SU-DHL-6 (cell line): ENCODE results near the gene ATOSB.

Source experiments
- H2AFZ ChIP-seq: fragments of 200-600 bp; sonication (generic); 2 replicates; pipeline ENCODE4 v1.6.1; 2014; ENCODE audit warnings: low read depth, mild to moderate bottlenecking, moderate library complexity, mixed read lengths, antibody characterized with exemption, low read length; ENCODE audit not compliant: severe bottlenecking
- H3F3A ChIP-seq: fragments of 200-600 bp; shearing (Covaris generic); 2 replicates; pipeline ENCODE4 v1.6.0; 2016; ENCODE audit warnings: antibody characterized with exemption, mild to moderate bottlenecking; ENCODE audit not compliant: insufficient read depth
- H3K27ac ChIP-seq: fragments of 200-600 bp; sonication (generic); 2 replicates; pipeline ENCODE4 v1.5.1; 2016; ENCODE audit warnings: low read depth, mild to moderate bottlenecking, low read length, moderate library complexity, mixed read lengths
- H3K27me3 ChIP-seq: fragments of 200-600 bp; sonication (generic), shearing (Covaris generic); 2 replicates; pipeline ENCODE4 v1.6.0; 2014; ENCODE audit warnings: mild to moderate bottlenecking, low read length
- H3K36me3 ChIP-seq: fragments of 200-600 bp; sonication (generic); 2 replicates; pipeline ENCODE4 v1.6.1; 2014; ENCODE audit warnings: mild to moderate bottlenecking, low read length, mixed read lengths
- H3K4me2 ChIP-seq: fragments of 300-600, 200-600 bp; shearing (Covaris generic), sonication (generic); 2 replicates; pipeline ENCODE4 v1.6.0; 2014; ENCODE audit warnings: low read length, low read depth, mild to moderate bottlenecking; ENCODE audit not compliant: poor library complexity, severe bottlenecking
- H3K4me3 ChIP-seq: fragments of 200-600 bp; sonication (generic); 2 replicates; pipeline ENCODE4 v1.5.1; 2014; ENCODE audit warnings: antibody characterized with exemption, low read length, mild to moderate bottlenecking, mixed read lengths; ENCODE audit not compliant: insufficient read depth, poor library complexity, severe bottlenecking
- H3K79me2 ChIP-seq: fragments of 200-600 bp; sonication (generic); 2 replicates; pipeline ENCODE4 v1.6.1; 2014; ENCODE audit warnings: mild to moderate bottlenecking, low read length, moderate library complexity; ENCODE audit not compliant: insufficient read depth
- H3K9ac ChIP-seq: fragments of 200-600 bp; sonication (generic); 2 replicates; pipeline ENCODE4 v1.7.0; 2014; ENCODE audit warnings: mild to moderate bottlenecking, low read length
- H3K9me2 ChIP-seq: fragments of 200-600 bp; sonication (generic); replicated peaks from 2 replicates; pipeline ENCODE4 v1.6.1; 2014; ENCODE audit warnings: low read length; ENCODE audit not compliant: insufficient read depth
- H3K9me3 ChIP-seq: fragments of 200-600 bp; sonication (generic); 2 replicates; pipeline ENCODE4 v1.6.1; 2014; ENCODE audit warnings: low read length, mixed read lengths; ENCODE audit not compliant: insufficient read depth
- H4K20me1 ChIP-seq: fragments of 200-600 bp; sonication (generic); 2 replicates; pipeline ENCODE4 v1.6.1; 2014; ENCODE audit warnings: low read depth, mild to moderate bottlenecking, antibody characterized with exemption, low read length, moderate library complexity, mixed read lengths
- EZH2phosphoT487 ChIP-seq: fragments of 200-600 bp; sonication (generic), shearing (Covaris generic); conservative IDR thresholded peaks from 2 replicates; pipeline ENCODE4 v1.6.1; 2018; ENCODE audit warnings: mild to moderate bottlenecking, antibody characterized with exemption, low read length, moderate library complexity, mixed read lengths
- TF ChIP-seq, protein P1 (sequence below): fragments of 200-600 bp; sonication (generic); IDR thresholded peaks from one replicate; pipeline ENCODE4 v1.5.1; 2017; ENCODE audit warnings: antibody characterized with exemption, mild to moderate bottlenecking, low read length, moderate library complexity; ENCODE audit not compliant: insufficient read depth, poor library complexity, severe bottlenecking

Gene ATOSB

GRCh38 chr9:35107297-35108290 lies 8.1 kb downstream of the ATOSB start:
- Histone ChIP-seq H4K20me1 (no peaks in the 10 kb centered on the region), H3K4me2 (no peak overlapping the region), H3K9me3 (no peaks in the 10 kb centered on the region), H3K27me3 (no peaks in the 10 kb centered on the region), H3K36me3 (no peaks in the 10 kb centered on the region), H3K4me3 (no peak overlapping the region), H3K9ac (no peak overlapping the region), H3K79me2 (peaks cover 3% of the 10 kb centered on the region), H3K9me2 (no peaks in the 10 kb centered on the region), H3F3A (no peaks in the 10 kb centered on the region), H3K27ac (no peak overlapping the region), H2AFZ (no peak overlapping the region)
- TF ChIP-seq, protein P1, sequence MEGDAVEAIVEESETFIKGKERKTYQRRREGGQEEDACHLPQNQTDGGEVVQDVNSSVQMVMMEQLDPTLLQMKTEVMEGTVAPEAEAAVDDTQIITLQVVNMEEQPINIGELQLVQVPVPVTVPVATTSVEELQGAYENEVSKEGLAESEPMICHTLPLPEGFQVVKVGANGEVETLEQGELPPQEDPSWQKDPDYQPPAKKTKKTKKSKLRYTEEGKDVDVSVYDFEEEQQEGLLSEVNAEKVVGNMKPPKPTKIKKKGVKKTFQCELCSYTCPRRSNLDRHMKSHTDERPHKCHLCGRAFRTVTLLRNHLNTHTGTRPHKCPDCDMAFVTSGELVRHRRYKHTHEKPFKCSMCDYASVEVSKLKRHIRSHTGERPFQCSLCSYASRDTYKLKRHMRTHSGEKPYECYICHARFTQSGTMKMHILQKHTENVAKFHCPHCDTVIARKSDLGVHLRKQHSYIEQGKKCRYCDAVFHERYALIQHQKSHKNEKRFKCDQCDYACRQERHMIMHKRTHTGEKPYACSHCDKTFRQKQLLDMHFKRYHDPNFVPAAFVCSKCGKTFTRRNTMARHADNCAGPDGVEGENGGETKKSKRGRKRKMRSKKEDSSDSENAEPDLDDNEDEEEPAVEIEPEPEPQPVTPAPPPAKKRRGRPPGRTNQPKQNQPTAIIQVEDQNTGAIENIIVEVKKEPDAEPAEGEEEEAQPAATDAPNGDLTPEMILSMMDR = no peak
- no peak for TF ChIP-seq EZH2phosphoT487

DNA sequence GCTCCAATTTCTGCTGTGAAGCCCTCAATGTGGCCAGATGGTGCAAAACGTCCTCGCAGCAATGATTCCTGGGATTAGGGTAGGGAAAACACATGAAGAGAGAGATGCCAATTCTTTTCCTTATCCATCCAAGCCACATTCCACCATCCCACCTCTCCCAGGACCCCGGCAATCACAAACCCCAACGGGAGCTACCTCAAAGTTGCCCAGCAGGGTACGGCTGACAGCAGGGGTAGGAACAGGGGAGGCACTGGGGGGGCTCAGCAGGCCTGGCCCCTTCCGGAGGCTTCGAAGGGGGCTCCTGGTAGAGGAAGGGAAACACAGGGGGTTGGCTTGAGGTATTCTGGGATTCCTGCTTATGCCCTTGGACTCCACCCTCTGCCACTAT lies 9.3 kb downstream of the ATOSB start:
- no peak overlapping the region for H2AFZ ChIP-seq
- no peaks in the 10 kb centered on the region for H3K9me2 ChIP-seq
- no peak for TF ChIP-seq EZH2phosphoT487
- TF ChIP-seq, protein P1 = no peak
- H4K20me1 ChIP-seq = no peaks in the 10 kb centered on the region
- H3F3A ChIP-seq = no peaks in the 10 kb centered on the region
- no peak overlapping the region for H3K9ac ChIP-seq
- peaks cover 14% of the 10 kb centered on the region for H3K79me2 ChIP-seq
- no peaks in the 10 kb centered on the region for H3K27me3 ChIP-seq
- H3K36me3 ChIP-seq = no peaks in the 10 kb centered on the region
- H3K4me3 ChIP-seq = no peak overlapping the region
- H3K27ac ChIP-seq = no peak overlapping the region
- no peaks in the 10 kb centered on the region for H3K9me3 ChIP-seq
- H3K4me2 ChIP-seq = no peak overlapping the region

DNA sequence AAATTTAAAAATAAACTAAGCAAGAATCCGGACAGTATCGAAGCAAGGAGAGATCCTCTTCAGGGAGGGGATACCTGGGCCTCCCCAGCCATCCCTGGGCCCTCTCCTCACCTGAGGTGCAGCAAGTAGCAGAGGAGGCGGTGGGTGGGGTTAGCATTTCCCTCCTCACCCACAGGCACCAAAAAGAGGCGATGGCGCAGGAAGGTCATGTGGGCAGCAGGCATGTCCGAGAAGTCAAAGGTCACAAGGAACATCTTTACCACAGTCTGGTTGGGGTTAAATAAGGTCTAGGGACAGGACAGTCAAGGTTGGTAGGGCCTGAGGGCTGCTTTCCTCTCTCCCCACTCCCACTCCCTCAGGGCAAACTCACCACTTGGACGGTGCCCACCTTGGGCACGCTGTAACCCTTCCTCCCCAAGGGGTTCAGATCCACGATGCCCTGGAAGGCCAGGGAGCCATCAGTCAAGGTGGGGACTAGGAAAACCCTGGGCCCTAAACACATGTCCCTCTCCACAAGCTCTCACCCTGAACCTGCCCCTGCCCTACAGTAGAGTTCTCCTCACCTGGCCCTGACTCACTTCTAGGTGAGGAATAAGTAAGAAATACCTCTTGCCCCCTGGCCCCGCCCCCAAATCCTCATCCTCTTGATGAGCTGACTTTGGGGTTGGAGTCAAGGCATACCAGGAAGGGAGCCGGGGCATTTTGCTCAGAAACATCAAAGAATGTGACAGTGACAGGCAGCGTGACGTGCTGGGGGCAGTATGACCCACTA lies 9.9 kb downstream of the ATOSB start:
- Histone ChIP-seq H3K9me3 (no peaks in the 10 kb centered on the region), H2AFZ (no peak overlapping the region), H3K4me3 (no peak overlapping the region), H4K20me1 (no peaks in the 10 kb centered on the region), H3K79me2 (peaks cover 16% of the 10 kb centered on the region), H3K9me2 (no peaks in the 10 kb centered on the region), H3K4me2 (no peak overlapping the region), H3K27me3 (no peaks in the 10 kb centered on the region), H3K27ac (no peak overlapping the region), H3K36me3 (no peaks in the 10 kb centered on the region), H3K9ac (no peak overlapping the region), H3F3A (no peaks in the 10 kb centered on the region)
- TF ChIP-seq, protein P1 = no peak
- TF ChIP-seq EZH2phosphoT487 = no peak
